DND-41 (cell line): Measurements from ENCODE around the gene SLC38A8.

ENCODE experiments used
- ATAC-seq: fragments of 200-7000 bp; cut with Tn5 transposase; 3 replicates; pipeline ENCODE4 v1.9.1; 2021; ENCODE audit warnings: low read depth; ENCODE audit not compliant: insufficient read depth
- DNase-seq: peaks from one replicate; pipeline ENCODE4 v3.0.0-alpha.2; 2020
- H2AFZ ChIP-seq: 2 replicates; pipeline ENCODE4 v1.6.0; 2012; ENCODE audit warnings: low read depth, low read length
- H3K27ac ChIP-seq: 2 replicates; pipeline ENCODE4 v1.5.1; 2012; ENCODE audit warnings: low read length, inconsistent platforms
- H3K27me3 ChIP-seq: fragments of 200-600 bp; sonication (generic); 2 replicates; pipeline ENCODE4 v1.6.0; 2012; ENCODE audit warnings: low read length, mild to moderate bottlenecking, inconsistent platforms; ENCODE audit not compliant: insufficient read depth, poor library complexity
- H3K36me3 ChIP-seq: 2 replicates; pipeline ENCODE4 v1.5.1; 2012; ENCODE audit warnings: low read length, inconsistent platforms; ENCODE audit not compliant: insufficient read depth
- H3K4me1 ChIP-seq: 2 replicates; pipeline ENCODE4 v1.5.1; 2012; ENCODE audit warnings: mild to moderate bottlenecking, low read length; ENCODE audit not compliant: insufficient read depth
- H3K4me2 ChIP-seq: 2 replicates; pipeline ENCODE4 v1.6.0; 2012; ENCODE audit warnings: mild to moderate bottlenecking, moderate library complexity, low read length, inconsistent platforms; ENCODE audit not compliant: insufficient read depth
- H3K4me3 ChIP-seq, 2 experiments: fragments of 200-600 bp in 1 of 2; shearing (Covaris generic) in 1 of 2; 2 replicates each; pipeline ENCODE4 v1.5.1; 2012 to 2016; ENCODE audit warnings: inconsistent platforms in 2 of 2, low read length in 2 of 2, mild to moderate bottlenecking in 2 of 2, low read depth in 1 of 2, moderate library complexity in 1 of 2
- H3K79me2 ChIP-seq: 2 replicates; pipeline ENCODE4 v1.6.0; 2012; ENCODE audit warnings: low read length, inconsistent platforms; ENCODE audit not compliant: insufficient read depth
- H3K9ac ChIP-seq: 2 replicates; pipeline ENCODE4 v1.6.0; 2012; ENCODE audit warnings: low read depth, mild to moderate bottlenecking, inconsistent platforms, low read length, moderate library complexity
- H3K9me3 ChIP-seq: 2 replicates; pipeline ENCODE4 v1.5.1; 2012; ENCODE audit warnings: low read length, moderate library complexity, mild to moderate bottlenecking, inconsistent platforms; ENCODE audit not compliant: insufficient read depth, severe bottlenecking
- H4K20me1 ChIP-seq: 2 replicates; pipeline ENCODE4 v1.6.0; 2012; ENCODE audit warnings: low read length; ENCODE audit not compliant: insufficient read depth
- EZH2 ChIP-seq: IDR thresholded peaks from 3 replicates; pipeline ENCODE4 v1.6.1; 2012; ENCODE audit warnings: borderline replicate concordance, low read depth, mild to moderate bottlenecking, moderate library complexity, low read length, inconsistent platforms; ENCODE audit not compliant: severe bottlenecking
- TF ChIP-seq, protein P1 (sequence below): IDR thresholded peaks from 2 replicates; pipeline ENCODE4 v1.5.1; 2012; ENCODE audit warnings: borderline replicate concordance, low read length, moderate library complexity, mild to moderate bottlenecking; ENCODE audit not compliant: poor library complexity, severe bottlenecking; ENCODE audit errors: extremely low read depth

The SLC38A8 gene

DNA sequence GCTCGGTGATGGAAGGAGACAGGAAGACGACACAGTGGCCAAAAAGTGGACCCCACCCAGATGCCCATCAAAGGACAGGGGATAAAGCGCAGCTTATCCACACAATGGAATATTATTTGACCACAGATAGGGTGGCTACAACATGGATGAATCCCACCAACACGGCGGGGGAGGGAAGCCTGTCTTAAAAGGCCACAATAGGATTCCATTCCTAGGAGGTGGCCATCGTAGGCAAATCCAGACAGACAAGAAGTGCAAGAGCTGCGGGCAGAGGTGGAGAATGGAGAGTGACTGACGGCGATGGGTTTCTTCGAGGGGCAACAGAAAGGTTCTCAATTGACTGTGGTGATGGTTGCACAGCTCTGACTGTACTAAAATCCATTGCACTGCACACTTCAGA lies 16.0 kb downstream of the SLC38A8 start:
- H3K79me2 ChIP-seq = no peaks in the 10 kb centered on the region

DNA sequence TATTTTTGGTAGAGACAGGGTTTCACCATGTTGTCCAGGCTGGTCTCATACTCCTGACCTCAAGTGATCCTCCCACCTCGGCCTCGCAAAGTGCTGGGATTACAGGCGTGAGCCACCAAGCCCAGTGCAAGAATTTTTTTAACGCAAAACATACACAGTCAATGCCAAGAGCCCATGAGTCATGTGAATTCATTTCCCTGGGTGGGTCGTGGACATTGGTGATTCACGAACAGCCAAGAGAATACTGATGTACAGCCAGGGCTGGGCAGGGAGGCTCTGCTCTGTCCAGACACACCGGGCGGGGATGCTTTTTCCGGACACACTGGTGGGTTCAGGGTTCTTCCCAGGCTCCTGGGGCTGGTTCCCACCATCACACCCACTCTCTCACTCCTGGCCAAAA lies 17.7 kb downstream of the SLC38A8 start:
- H3K9me3 ChIP-seq = peaks cover 7% of the 10 kb centered on the region
- H3K79me2 ChIP-seq = no peaks in the 10 kb centered on the region
- H3K4me3 ChIP-seq = no peak overlapping the region
- H3K36me3 ChIP-seq = no peaks in the 10 kb centered on the region
- no peak for DNase-seq
- peaks cover 2% of the 10 kb centered on the region; the same call in 1 of the 2 replicates for H4K20me1 ChIP-seq
- no peak overlapping the region for H3K9ac ChIP-seq
- H2AFZ ChIP-seq = no peak overlapping the region
- ATAC-seq = no peak
- H3K27me3 ChIP-seq = peaks cover 8% of the 10 kb centered on the region
- TF ChIP-seq, protein P1, sequence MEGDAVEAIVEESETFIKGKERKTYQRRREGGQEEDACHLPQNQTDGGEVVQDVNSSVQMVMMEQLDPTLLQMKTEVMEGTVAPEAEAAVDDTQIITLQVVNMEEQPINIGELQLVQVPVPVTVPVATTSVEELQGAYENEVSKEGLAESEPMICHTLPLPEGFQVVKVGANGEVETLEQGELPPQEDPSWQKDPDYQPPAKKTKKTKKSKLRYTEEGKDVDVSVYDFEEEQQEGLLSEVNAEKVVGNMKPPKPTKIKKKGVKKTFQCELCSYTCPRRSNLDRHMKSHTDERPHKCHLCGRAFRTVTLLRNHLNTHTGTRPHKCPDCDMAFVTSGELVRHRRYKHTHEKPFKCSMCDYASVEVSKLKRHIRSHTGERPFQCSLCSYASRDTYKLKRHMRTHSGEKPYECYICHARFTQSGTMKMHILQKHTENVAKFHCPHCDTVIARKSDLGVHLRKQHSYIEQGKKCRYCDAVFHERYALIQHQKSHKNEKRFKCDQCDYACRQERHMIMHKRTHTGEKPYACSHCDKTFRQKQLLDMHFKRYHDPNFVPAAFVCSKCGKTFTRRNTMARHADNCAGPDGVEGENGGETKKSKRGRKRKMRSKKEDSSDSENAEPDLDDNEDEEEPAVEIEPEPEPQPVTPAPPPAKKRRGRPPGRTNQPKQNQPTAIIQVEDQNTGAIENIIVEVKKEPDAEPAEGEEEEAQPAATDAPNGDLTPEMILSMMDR = no peak
- TF ChIP-seq EZH2 = no peak
- H3K4me2 ChIP-seq = no peak overlapping the region
- no peaks in the 10 kb centered on the region for H3K4me1 ChIP-seq
- H3K27ac ChIP-seq = no peak overlapping the region

More for the DNA sequence above, 16.0 kb downstream of the SLC38A8 start:
- H3K9me3 ChIP-seq = peaks cover 1% of the 10 kb centered on the region
- H3K4me3 ChIP-seq = no peak overlapping the region
- H3K36me3 ChIP-seq = no peaks in the 10 kb centered on the region
- H2AFZ ChIP-seq = no peak overlapping the region
- TF ChIP-seq, protein P1 = no peak
- no peak for TF ChIP-seq EZH2
- no peak overlapping the region for H3K4me2 ChIP-seq
- no peak overlapping the region for H3K9ac ChIP-seq
- H3K27ac ChIP-seq = no peak overlapping the region
- no peaks in the 10 kb centered on the region for H3K4me1 ChIP-seq
- peaks cover 10% of the 10 kb centered on the region for H3K27me3 ChIP-seq
- DNase-seq (no peak), ATAC-seq (no peak)
- peaks cover 9% of the 10 kb centered on the region for H4K20me1 ChIP-seq

DNA sequence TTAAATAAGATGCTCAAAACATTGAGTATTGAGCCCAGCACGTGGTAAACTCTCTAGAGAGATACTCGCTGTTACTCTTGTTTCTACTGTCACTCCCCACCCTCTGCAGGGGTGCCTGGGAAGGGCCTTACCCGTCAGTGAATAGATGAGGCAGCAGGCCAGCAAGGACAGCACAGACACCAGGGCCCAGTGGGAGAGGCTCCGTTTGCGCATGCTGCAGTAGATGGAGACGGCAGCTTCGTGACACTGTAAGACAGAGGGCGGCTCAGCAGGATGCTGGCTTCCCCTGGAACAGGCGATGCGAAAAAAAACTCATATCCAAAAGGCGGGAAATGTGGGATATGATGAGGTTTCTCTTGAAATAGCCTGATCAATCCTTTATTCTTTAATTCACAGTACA lies 20.0 kb downstream of the SLC38A8 start:
- Histone ChIP-seq H3K27me3 (no peaks in the 10 kb centered on the region), H3K9me3 (peaks cover 12% of the 10 kb centered on the region), H3K4me2 (no peak overlapping the region), H3K79me2 (no peaks in the 10 kb centered on the region), H2AFZ (no peak overlapping the region), H3K36me3 (no peaks in the 10 kb centered on the region), H3K4me1 (no peaks in the 10 kb centered on the region), H4K20me1 (peaks cover 2% of the 10 kb centered on the region; the same call in 1 of the 2 replicates), H3K9ac (no peak overlapping the region), H3K4me3 (no peak overlapping the region), H3K27ac (no peak overlapping the region)
- TF ChIP-seq, protein P1 = no peak
- TF ChIP-seq EZH2 = no peak
- no peak for DNase-seq
- ATAC-seq = no peak

DNA sequence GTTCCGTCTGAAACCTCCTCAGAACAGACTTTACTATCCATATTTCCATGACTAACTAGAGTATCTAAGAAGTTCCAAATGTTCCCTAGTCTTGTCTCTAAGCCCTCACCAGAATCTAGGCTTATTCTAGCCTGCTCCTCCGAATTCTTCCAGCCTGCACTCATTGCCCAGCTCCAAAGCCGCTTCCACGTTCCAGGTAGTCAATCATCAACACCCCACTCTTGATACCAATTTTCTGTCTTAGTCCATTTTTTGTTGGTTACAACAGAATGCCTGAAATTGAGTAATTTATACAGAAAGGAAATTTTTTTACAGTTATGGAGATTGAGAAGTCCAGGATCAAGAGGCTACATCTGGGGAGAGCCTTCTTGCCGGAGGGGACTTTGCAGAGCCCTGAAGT lies 21.1 kb downstream of the SLC38A8 start:
- no peak for TF ChIP-seq EZH2
- TF ChIP-seq, protein P1 = no peak

More for the DNA sequence above, 21.1 kb downstream of the SLC38A8 start:
- no peak overlapping the region for H2AFZ ChIP-seq
- no peaks in the 10 kb centered on the region for H3K79me2 ChIP-seq
- ATAC-seq = no peak
- H3K9ac ChIP-seq = no peak overlapping the region
- H3K36me3 ChIP-seq = no peaks in the 10 kb centered on the region
- H3K27ac ChIP-seq = no peak overlapping the region
- no peaks in the 10 kb centered on the region for H3K4me1 ChIP-seq
- no peak for DNase-seq
- no peaks in the 10 kb centered on the region for H4K20me1 ChIP-seq
- peaks cover 12% of the 10 kb centered on the region for H3K9me3 ChIP-seq
- no peak overlapping the region for H3K4me3 ChIP-seq
- no peak overlapping the region for H3K4me2 ChIP-seq
- H3K27me3 ChIP-seq = no peaks in the 10 kb centered on the region
